Measurements from ENCODE around the gene ABCC10. TPM values are rescaled to one million over a fixed set of nuclear protein-coding genes. Genes with fewer than 3 reads are reported as not detected.
A peak's percentile ranks its signal among the peaks of the same experiment; 100 is the strongest.
"Not testable (repeated sequence)": the region's sequence is repeated elsewhere in the genome, so short reads cannot be mapped to it uniquely, and the experiment has no call there.

The ABCC10 gene
- total RNA-seq, 1 donor from 2014 or later = 43.2 TPM

GRCh38 chr6:43401730-43402129 is 25.6 kb upstream of the ABCC10 start:
- H3K4me3 Mint-ChIP-seq (ENCODE audit: unreplicated experiment) = no peak overlapping the region
- no peak for TF ChIP-seq CTCF (IDR thresholded peaks at IDR 0.05)
- H3K27me3 Mint-ChIP-seq (ENCODE audit: low read depth) = peaks cover 22% of the 10 kb centered on the region
- peaks cover 3% of the 10 kb centered on the region for H3K36me3 Mint-ChIP-seq (ENCODE audit: low read depth)
- DNase-seq (ENCODE audit: low spot score) = no peak
- H3K9me3 Mint-ChIP-seq (ENCODE audit: low read depth) = no peaks in the 10 kb centered on the region
- H3K4me1 Mint-ChIP-seq (ENCODE audit: low read depth) = no peaks in the 10 kb centered on the region
- H3K27ac Mint-ChIP-seq (ENCODE audit: unreplicated experiment) = no peak overlapping the region

GRCh38 chr6:43402820-43403219 is 24.5 kb upstream of the ABCC10 start:
- Mint-ChIP-seq H3K27me3 (ENCODE audit: low read depth) (peaks cover 26% of the 10 kb centered on the region), H3K4me1 (ENCODE audit: low read depth) (no peaks in the 10 kb centered on the region), H3K9me3 (ENCODE audit: low read depth) (no peaks in the 10 kb centered on the region), H3K36me3 (ENCODE audit: low read depth) (peaks cover 3% of the 10 kb centered on the region), H3K4me3 (ENCODE audit: unreplicated experiment) (no peak overlapping the region), H3K27ac (ENCODE audit: unreplicated experiment) (no peak overlapping the region)
- peak; percentile 12 for TF ChIP-seq CTCF (IDR thresholded peaks at IDR 0.05)
- DNase-seq (ENCODE audit: low spot score) = no peak

GRCh38 chr6:43405354-43405753 is 22.0 kb upstream of the ABCC10 start:
- Mint-ChIP-seq H3K4me1 (ENCODE audit: low read depth) (no peaks in the 10 kb centered on the region), H3K4me3 (ENCODE audit: unreplicated experiment) (no peak overlapping the region), H3K9me3 (ENCODE audit: low read depth) (no peaks in the 10 kb centered on the region), H3K27ac (ENCODE audit: unreplicated experiment) (no peak overlapping the region), H3K36me3 (ENCODE audit: low read depth) (peaks cover 3% of the 10 kb centered on the region), H3K27me3 (ENCODE audit: low read depth) (peaks cover 36% of the 10 kb centered on the region)
- no peak for TF ChIP-seq CTCF (IDR thresholded peaks at IDR 0.05)
- no peak for DNase-seq (ENCODE audit: low spot score)

- H3K4me3 Mint-ChIP-seq (ENCODE audit: unreplicated experiment) = no peak overlapping the region
- no peak for DNase-seq (ENCODE audit: low spot score)
- no peak for TF ChIP-seq CTCF (IDR thresholded peaks at IDR 0.05)
- peaks cover 4% of the 10 kb centered on the region for H3K36me3 Mint-ChIP-seq (ENCODE audit: low read depth)
- H3K9me3 Mint-ChIP-seq (ENCODE audit: low read depth) = no peaks in the 10 kb centered on the region
- H3K27me3 Mint-ChIP-seq (ENCODE audit: low read depth) = peaks cover 33% of the 10 kb centered on the region
- H3K27ac Mint-ChIP-seq (ENCODE audit: unreplicated experiment) = no peak overlapping the region
- H3K4me1 Mint-ChIP-seq (ENCODE audit: low read depth) = no peaks in the 10 kb centered on the region
These were observed 20.0 kb upstream of the ABCC10 start for GRCh38 chr6:43407296-43407695.

- DNase-seq (ENCODE audit: low spot score) = no peak
- no peak for TF ChIP-seq CTCF (IDR thresholded peaks at IDR 0.05)
- no peak overlapping the region for H3K27ac Mint-ChIP-seq (ENCODE audit: unreplicated experiment)
- no peaks in the 10 kb centered on the region for H3K9me3 Mint-ChIP-seq (ENCODE audit: low read depth)
- H3K4me3 Mint-ChIP-seq (ENCODE audit: unreplicated experiment) = no peak overlapping the region
- peaks cover 31% of the 10 kb centered on the region for H3K27me3 Mint-ChIP-seq (ENCODE audit: low read depth)
- no peaks in the 10 kb centered on the region for H3K4me1 Mint-ChIP-seq (ENCODE audit: low read depth)
- peaks cover 4% of the 10 kb centered on the region for H3K36me3 Mint-ChIP-seq (ENCODE audit: low read depth)
These were observed 19.1 kb upstream of the ABCC10 start for GRCh38 chr6:43408259-43408658.

GRCh38 chr6:43410776-43411175 is 16.6 kb upstream of the ABCC10 start:
- not testable (repeated sequence) for H3K4me1 Mint-ChIP-seq (ENCODE audit: low read depth); H3K27ac Mint-ChIP-seq (ENCODE audit: unreplicated experiment); H3K9me3 Mint-ChIP-seq (ENCODE audit: low read depth); H3K4me3 Mint-ChIP-seq (ENCODE audit: unreplicated experiment); H3K36me3 Mint-ChIP-seq (ENCODE audit: low read depth); DNase-seq (ENCODE audit: low spot score)
- H3K27me3 Mint-ChIP-seq (ENCODE audit: low read depth) = peaks cover 24% of the 10 kb centered on the region
